Tibial artery (tissue), 4 donors: ENCODE measurements around the gene RIPOR3.
A peak's percentile ranks its signal among the peaks of the same experiment; 100 is the strongest.

Experiments used
- DNase-seq, 2 donors: peaks; one replicate each; pipeline ENCODE4 v3.0.0-alpha.2; 2019
- H3K27ac ChIP-seq, 2 donors: fragments of 200-600 bp; sonication (generic) in 1 of 2; 1 replicate in 1 of 2; 2 replicates in 1 of 2; pipeline ENCODE4 v1.5.1; 2018 to 2019; ENCODE audit warnings: mild to moderate bottlenecking in 1 of 2
- H3K27me3 ChIP-seq, 2 donors: fragments of 200-600 bp; sonication (generic) in 1 of 2; one replicate each; pipeline versions ENCODE4 v1.5.1 to v1.6.0; 2016 to 2019
- H3K36me3 ChIP-seq, 3 donors: fragments of 200-600 bp; sonication (generic) in 2 of 3; one replicate each; pipeline ENCODE4 v1.5.1; 2016 to 2019; ENCODE audit warnings: mild to moderate bottlenecking in 2 of 3
- H3K4me1 ChIP-seq, 4 donors: fragments of 200-600 bp; sonication (generic) in 2 of 4; 1 replicate in 3 of 4; 2 replicates in 1 of 4; pipeline ENCODE4 v1.5.1; 2016 to 2019
- H3K4me3 ChIP-seq, 2 donors: fragments of 200-600 bp; sonication (generic) in 1 of 2; 1 replicate in 1 of 2; 2 replicates in 1 of 2; pipeline ENCODE4 v1.5.1; 2018 to 2019; ENCODE audit warnings: mild to moderate bottlenecking in 2 of 2
- H3K9me3 ChIP-seq, 3 donors: fragments of 200-600 bp; sonication (generic) in 1 of 3; one replicate each; pipeline ENCODE4 v1.5.1; 2016 to 2019
- CTCF ChIP-seq, 2 experiments: fragments of 200-600 bp in 1 of 2; fragments of 450-650 bp in 1 of 2; IDR thresholded peaks; one replicate each; pipeline ENCODE4 v1.5.1; 2017 to 2019; ENCODE audit warnings: antibody characterized with exemption in 2 of 2, mild to moderate bottlenecking in 1 of 2, moderate library complexity in 1 of 2
- intact Hi-C: fragments of 100-400 bp; cut with DNase I; formaldehyde crosslinking; loops from one replicate; pipeline ENCODE4 v1.15.0; 2023; ENCODE audit warnings: low total_unique reads

Gene RIPOR3

DNA sequence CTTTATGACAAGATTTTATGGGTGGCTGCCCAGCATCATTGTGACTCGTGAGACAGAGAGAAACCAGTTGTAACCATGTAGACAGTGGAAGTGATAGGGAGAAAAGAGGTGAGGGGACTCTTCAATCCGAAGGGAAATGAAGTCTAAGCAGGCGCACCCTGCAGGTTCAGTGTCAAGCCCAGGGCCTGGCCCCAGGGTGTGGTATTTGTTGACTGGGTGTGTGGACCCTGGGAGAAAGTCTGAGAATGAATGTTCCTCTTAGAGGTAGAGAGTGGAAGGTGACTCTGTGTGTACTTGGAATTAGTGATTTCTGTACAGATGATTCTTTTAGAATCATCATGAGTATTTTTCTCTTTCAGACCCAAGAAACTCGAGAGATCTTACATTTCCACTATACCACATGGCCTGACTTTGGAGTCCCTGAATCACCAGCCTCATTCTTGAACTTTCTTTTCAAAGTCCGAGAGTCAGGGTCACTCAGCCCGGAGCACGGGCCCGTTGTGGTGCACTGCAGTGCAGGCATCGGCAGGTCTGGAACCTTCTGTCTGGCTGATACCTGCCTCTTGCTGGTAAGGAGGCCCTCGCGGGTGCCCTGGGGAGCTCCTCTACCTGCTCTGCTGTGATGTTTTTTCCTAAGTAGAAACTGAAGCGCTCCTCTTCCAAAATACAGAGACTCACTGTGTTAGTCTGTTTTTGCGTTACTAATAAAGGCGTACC, 113.1 kb downstream of the RIPOR3 start:
- Histone ChIP-seq H3K4me3 (no peak overlapping the region), H3K27me3 (no peaks in the 10 kb centered on the region), H3K36me3 (peaks cover 57 to 86% (median 86%) of the 10 kb centered on the region in 3 donors), H3K4me1 (peaks cover 0 to 21% (median 4%) of the 10 kb centered on the region in 4 donors), H3K27ac (no peak overlapping the region), H3K9me3 (no peaks in the 10 kb centered on the region)
- TF ChIP-seq CTCF (IDR thresholded peaks at IDR 0.05) = no peak
- intact Hi-C loops = loop anchor here (5.0 kb wide), 1 partner anchor 101 kb away; no protein-coding TSS in a partner anchor
- DNase-seq = no peak

DNA sequence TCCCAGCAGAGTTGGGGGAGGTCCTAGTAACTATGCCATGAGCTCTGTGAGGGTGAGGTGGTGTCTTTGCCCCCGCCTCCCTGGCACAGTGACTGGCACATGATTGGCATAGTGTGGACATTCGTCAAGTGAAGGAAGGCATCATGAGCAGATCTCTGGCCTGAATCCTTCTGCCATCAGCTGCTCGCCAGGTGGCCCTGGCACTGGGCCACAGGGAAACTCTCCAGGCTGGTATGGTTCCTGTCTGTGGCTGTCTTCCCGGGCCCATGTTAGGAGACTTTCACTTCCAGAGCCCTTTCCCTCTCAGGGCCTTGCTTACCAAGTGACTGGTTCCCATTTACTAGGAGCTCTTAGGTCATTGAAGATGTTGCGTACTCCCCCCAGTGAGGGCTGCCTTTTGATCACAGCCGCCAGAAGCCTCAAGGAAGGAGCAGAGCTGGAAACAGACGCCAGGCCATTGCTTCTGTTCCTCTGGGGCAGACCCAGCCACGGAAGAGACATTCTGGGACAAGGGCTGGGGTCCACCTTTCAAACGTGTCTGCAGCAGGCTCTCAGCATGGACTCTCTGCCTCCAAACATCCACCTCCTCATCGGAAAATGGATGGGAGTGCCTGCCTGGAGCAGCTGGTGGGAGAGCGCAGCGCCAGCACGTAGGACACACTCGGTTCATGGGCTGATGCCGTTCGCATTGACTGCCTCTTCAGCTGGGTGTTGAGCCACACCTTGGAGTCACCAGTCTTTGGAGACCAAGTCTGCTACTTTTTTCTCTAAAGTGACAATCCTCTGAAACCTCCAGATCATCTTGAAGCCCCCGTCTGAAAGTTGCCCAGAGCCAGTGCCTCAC, 113.9 kb downstream of the RIPOR3 start:
- no peak for TF ChIP-seq CTCF (IDR thresholded peaks at IDR 0.05)
- no peaks in the 10 kb centered on the region for H3K9me3 ChIP-seq
- peaks cover 49 to 78% (median 77%) of the 10 kb centered on the region in 3 donors for H3K36me3 ChIP-seq
- no peak overlapping the region for H3K4me3 ChIP-seq
- no peaks in the 10 kb centered on the region for H3K27me3 ChIP-seq
- peaks cover 0 to 29% (median 13%) of the 10 kb centered on the region in 4 donors for H3K4me1 ChIP-seq
- intact Hi-C loops = loop anchor here (5.0 kb wide), 1 partner anchor 100 kb away; no protein-coding TSS in a partner anchor
- no peak overlapping the region for H3K27ac ChIP-seq
- DNase-seq = peak in 1 of 2 donors; percentile 64

DNA sequence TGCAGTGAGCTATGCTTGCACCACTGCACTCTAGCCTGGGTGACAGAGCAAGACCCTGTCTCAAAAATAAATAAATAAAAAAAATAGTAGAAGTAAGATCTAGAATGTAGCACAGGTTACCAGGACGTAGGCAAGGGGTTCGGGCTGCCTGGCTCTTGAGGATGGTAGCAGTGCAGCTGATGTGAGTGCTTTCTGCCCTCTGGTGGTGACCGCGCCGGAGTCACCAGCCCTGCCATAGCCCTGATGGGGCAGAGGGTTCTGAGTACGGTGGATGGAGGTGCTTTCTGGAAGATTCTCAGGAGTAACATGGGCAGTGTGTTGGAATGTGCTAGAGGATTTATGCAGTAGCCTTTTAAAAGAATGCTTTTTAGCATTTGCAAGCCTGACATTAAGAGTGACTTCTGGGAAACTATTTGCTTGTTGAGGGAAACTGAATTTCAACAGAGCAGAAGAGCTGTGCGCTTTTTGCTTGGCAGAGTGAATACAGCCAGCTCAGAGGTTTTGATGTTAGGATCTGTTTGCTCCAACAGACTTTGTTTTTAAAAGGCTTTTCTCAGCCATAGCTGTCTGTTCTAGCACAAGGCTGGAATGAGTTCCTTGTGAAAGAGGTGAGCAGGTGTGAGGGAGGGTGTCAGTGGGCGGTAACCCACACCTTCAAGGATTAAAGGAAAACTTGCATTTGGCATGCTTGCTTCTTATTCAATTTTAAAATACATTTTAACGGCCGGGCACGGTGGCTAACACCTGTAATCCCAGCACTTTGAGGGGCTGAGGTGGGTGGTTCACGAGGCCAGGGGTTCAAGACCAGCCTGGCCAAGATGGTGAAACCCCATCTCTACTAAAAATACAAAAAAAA, 115.2 kb downstream of the RIPOR3 start:
- Histone ChIP-seq H3K4me1 (peaks cover 0 to 39% (median 15%) of the 10 kb centered on the region in 4 donors), H3K9me3 (no peaks in the 10 kb centered on the region), H3K36me3 (peaks cover 42 to 72% (median 65%) of the 10 kb centered on the region in 3 donors), H3K27ac (no peak overlapping the region), H3K27me3 (no peaks in the 10 kb centered on the region), H3K4me3 (no peak overlapping the region)
- peak; percentile 63 to 69 for TF ChIP-seq CTCF (IDR thresholded peaks at IDR 0.05)
- intact Hi-C loops = loop anchor here (5.0 kb wide), 1 partner anchor 99 kb away; no protein-coding TSS in a partner anchor
- peak; percentile 64 to 75 for DNase-seq

DNA sequence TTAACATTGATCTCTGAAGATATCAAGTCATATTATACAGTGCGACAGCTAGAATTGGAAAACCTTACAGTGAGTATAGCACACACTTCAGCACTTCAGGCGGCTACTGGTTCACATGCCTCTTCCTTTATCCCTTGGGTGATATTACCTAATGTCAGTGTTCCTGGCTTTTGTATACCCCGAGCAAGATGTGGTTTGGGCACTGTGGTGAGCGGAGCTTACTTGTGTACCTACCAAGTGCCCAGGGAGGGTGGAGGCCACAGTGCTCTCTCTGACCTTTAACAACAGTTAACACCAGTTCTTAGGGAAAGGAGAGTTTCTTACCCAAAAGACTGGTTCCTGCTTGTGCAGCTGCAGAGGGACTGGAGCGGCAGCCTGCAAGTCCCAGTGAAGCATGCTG, 116.8 kb downstream of the RIPOR3 start:
- peaks cover 35 to 60% (median 54%) of the 10 kb centered on the region in 3 donors for H3K36me3 ChIP-seq
- no peak for TF ChIP-seq CTCF (IDR thresholded peaks at IDR 0.05)
- no peaks in the 10 kb centered on the region for H3K9me3 ChIP-seq
- intact Hi-C loops = no loop called here
- no peak overlapping the region for H3K27ac ChIP-seq
- no peak overlapping the region for H3K4me3 ChIP-seq
- DNase-seq = peak in 1 of 2 donors; percentile 56
- H3K4me1 ChIP-seq = peaks cover 0 to 41% (median 15%) of the 10 kb centered on the region in 4 donors
- H3K27me3 ChIP-seq = no peaks in the 10 kb centered on the region

GRCh38 chr20:50574108-50574507, 117.2 kb downstream of the RIPOR3 start:
- H3K4me1 ChIP-seq = peaks cover 0 to 41% (median 15%) of the 10 kb centered on the region in 4 donors
- H3K9me3 ChIP-seq = no peaks in the 10 kb centered on the region
- peak in 1 of 2 donors; percentile 58 for DNase-seq
- peaks cover 33 to 59% (median 54%) of the 10 kb centered on the region in 3 donors for H3K36me3 ChIP-seq
- no peak for TF ChIP-seq CTCF (IDR thresholded peaks at IDR 0.05)
- H3K27ac ChIP-seq = peak overlapping the region; percentile 69 to 74
- H3K4me3 ChIP-seq = no peak overlapping the region
- H3K27me3 ChIP-seq = no peaks in the 10 kb centered on the region
- intact Hi-C loops = no loop called here
